Ovary (tissue), 3 donors: Measurements from ENCODE around the gene IGFBP2.

Experiments used
- CTCF ChIP-seq, 3 donors: fragments of 450-650 bp in 2 of 3; fragments of 200-600 bp in 1 of 3; IDR thresholded peaks; one replicate each; pipeline versions ENCODE4 v1.5.1 to v1.8.0; 2016 to 2022; ENCODE audit warnings: antibody characterized with exemption in 3 of 3, mild to moderate bottlenecking in 1 of 3
- POLR2A ChIP-seq: fragments of 450-650 bp; IDR thresholded peaks from one replicate; pipeline ENCODE4 v1.6.1; 2017; ENCODE audit warnings: antibody characterized with exemption, mild to moderate bottlenecking, moderate library complexity
- donor health status: DM: no; HTN: no; CAD: no.

- TF ChIP-seq POLR2A (no peak), CTCF (IDR thresholded peaks at IDR 0.05) (no peak)
Measured at GRCh38 chr2:216626875-216627245, 6.4 kb upstream of the IGFBP2 start.
